GM21423 (cell line): ENCODE measurements around the gene SUPT4H1.

Source experiments
- ATAC-seq: cut with Tn5 transposase; IDR thresholded peaks from one replicate; pipeline ENCODE4 v1.9.1; 2021; ENCODE audit warnings: mild to moderate bottlenecking, moderate library complexity; ENCODE audit not compliant: unreplicated experiment

The SUPT4H1 gene

GRCh38 chr17:58381124-58382035 lies 29.4 kb upstream of the SUPT4H1 start:
- ATAC-seq, result no peak

GRCh38 chr17:58380207-58381123 lies 28.5 kb upstream of the SUPT4H1 start:
- no peak for ATAC-seq

- ATAC-seq, result no peak
These were observed 27.5 kb upstream of the SUPT4H1 start for GRCh38 chr17:58379511-58379824.

- ATAC-seq, result no peak
These were observed 26.9 kb upstream of the SUPT4H1 start for GRCh38 chr17:58378733-58379510.

- ATAC-seq, result no peak
These were observed 25.7 kb upstream of the SUPT4H1 start for GRCh38 chr17:58377661-58378060.

- ATAC-seq, result no peak
These were observed 25.1 kb upstream of the SUPT4H1 start for GRCh38 chr17:58377093-58377601.

GRCh38 chr17:58376472-58377000 lies 24.5 kb upstream of the SUPT4H1 start:
- no peak for ATAC-seq

- ATAC-seq, result no peak
These were observed 23.8 kb upstream of the SUPT4H1 start for GRCh38 chr17:58375811-58376210.

- ATAC-seq, result no peak
These were observed 23.3 kb upstream of the SUPT4H1 start for GRCh38 chr17:58375256-58375655.

- ATAC-seq, result no peak
These were observed 21.9 kb upstream of the SUPT4H1 start for GRCh38 chr17:58373923-58374322.

GRCh38 chr17:58373003-58373402 lies 21.0 kb upstream of the SUPT4H1 start:
- no peak for ATAC-seq

- no peak for ATAC-seq
These were observed 19.4 kb upstream of the SUPT4H1 start for GRCh38 chr17:58371300-58371950.

- ATAC-seq, result no peak
These were observed 18.7 kb upstream of the SUPT4H1 start for GRCh38 chr17:58370716-58371115.

GRCh38 chr17:58370309-58370708 lies 18.3 kb upstream of the SUPT4H1 start:
- ATAC-seq, result no peak

- ATAC-seq, result no peak
These were observed 17.4 kb upstream of the SUPT4H1 start for GRCh38 chr17:58369214-58370031.

- no peak for ATAC-seq
These were observed 16.8 kb upstream of the SUPT4H1 start for GRCh38 chr17:58368860-58369213.

- no peak for ATAC-seq
These were observed 15.5 kb upstream of the SUPT4H1 start for GRCh38 chr17:58367461-58367860.

GRCh38 chr17:58365980-58366595 lies 14.1 kb upstream of the SUPT4H1 start:
- ATAC-seq, result no peak
